DOHH2 (cell line): Measurements from ENCODE around the gene SNCAIP.

Source experiments
- H3F3A ChIP-seq: fragments of 200-600 bp; sonication (generic), shearing (Covaris generic); 2 replicates; pipeline ENCODE4 v1.6.0; 2016; ENCODE audit warnings: antibody characterized with exemption, mild to moderate bottlenecking; ENCODE audit not compliant: control insufficient read depth, insufficient read depth
- H3K27ac ChIP-seq: fragments of 200-600 bp; sonication (generic); 2 replicates; pipeline ENCODE4 v1.5.1; 2014; ENCODE audit warnings: low read depth, mild to moderate bottlenecking, low read length, moderate library complexity
- H3K27me3 ChIP-seq: fragments of 200-600 bp; sonication (generic); 2 replicates; pipeline ENCODE4 v1.6.1; 2014; ENCODE audit warnings: mild to moderate bottlenecking, low read length, mixed read lengths; ENCODE audit not compliant: control insufficient read depth
- H3K36me3 ChIP-seq: fragments of 200-600 bp; sonication (generic); 2 replicates; pipeline ENCODE4 v1.6.1; 2014; ENCODE audit warnings: mild to moderate bottlenecking, low read length, moderate library complexity, mixed read lengths; ENCODE audit not compliant: control insufficient read depth
- H3K4me1 ChIP-seq: fragments of 200-600 bp; sonication (generic); 2 replicates; pipeline ENCODE4 v1.6.1; 2014; ENCODE audit warnings: mild to moderate bottlenecking, low read length, mixed read lengths; ENCODE audit not compliant: control insufficient read depth
- H3K4me2 ChIP-seq: fragments of 200-600 bp; sonication (generic); 2 replicates; pipeline ENCODE4 v1.6.0; 2014; ENCODE audit warnings: mild to moderate bottlenecking, low read length, moderate library complexity
- H3K4me3 ChIP-seq: fragments of 200-600 bp; sonication (generic); 2 replicates; pipeline ENCODE4 v1.5.1; 2014; ENCODE audit warnings: mild to moderate bottlenecking, low read length, mixed read lengths
- H3K79me2 ChIP-seq: fragments of 200-600 bp; sonication (generic); 2 replicates; pipeline ENCODE4 v1.6.1; 2014; ENCODE audit warnings: mild to moderate bottlenecking, low read length, mixed read lengths; ENCODE audit not compliant: control insufficient read depth
- H3K9me2 ChIP-seq: fragments of 200-600 bp; sonication (generic); replicated peaks from 2 replicates; pipeline ENCODE4 v1.6.1; 2014; ENCODE audit warnings: mild to moderate bottlenecking, low read length, mixed read lengths; ENCODE audit not compliant: control insufficient read depth
- H3K9me3 ChIP-seq: fragments of 200-600 bp; sonication (generic); 2 replicates; pipeline ENCODE4 v1.6.1; 2014; ENCODE audit warnings: antibody characterized with exemption, low read length, mixed read lengths; ENCODE audit not compliant: control insufficient read depth, insufficient read depth
- H4K20me1 ChIP-seq: fragments of 200-600 bp; sonication (generic); 2 replicates; pipeline ENCODE4 v1.6.0; 2014; ENCODE audit warnings: low read depth, mild to moderate bottlenecking, antibody characterized with exemption, low read length, moderate library complexity; ENCODE audit not compliant: control insufficient read depth, insufficient read depth
- CTCF ChIP-seq: fragments of 200-600 bp; sonication (generic); IDR thresholded peaks from one replicate; pipeline ENCODE4 v1.5.1; 2014; ENCODE audit warnings: antibody characterized with exemption, mild to moderate bottlenecking, low read depth, low read length; ENCODE audit not compliant: poor library complexity, severe bottlenecking
- EZH2phosphoT487 ChIP-seq: fragments of 200-600 bp; sonication (generic); IDR thresholded peaks from 2 replicates; pipeline ENCODE4 v1.6.1; 2017; ENCODE audit warnings: borderline replicate concordance, mild to moderate bottlenecking, antibody characterized with exemption, low read length, moderate library complexity, mixed read lengths

The SNCAIP gene

GRCh38 chr5:122493091-122494021 is 181.3 kb downstream of the SNCAIP start:
- no peaks in the 10 kb centered on the region for H3K79me2 ChIP-seq
- H3K9me3 ChIP-seq, result no peaks in the 10 kb centered on the region
- no peaks in the 10 kb centered on the region for H3K27me3 ChIP-seq
- no peaks in the 10 kb centered on the region for H3F3A ChIP-seq
- H4K20me1 ChIP-seq, result no peaks in the 10 kb centered on the region
- no peaks in the 10 kb centered on the region for H3K36me3 ChIP-seq
- H3K4me1 ChIP-seq, result no peaks in the 10 kb centered on the region
- no peaks in the 10 kb centered on the region for H3K9me2 ChIP-seq
- no peak overlapping the region for H3K27ac ChIP-seq
- TF ChIP-seq EZH2phosphoT487, result no peak
- TF ChIP-seq CTCF, result no peak
- no peak overlapping the region for H3K4me3 ChIP-seq
- no peak overlapping the region for H3K4me2 ChIP-seq

GRCh38 chr5:122494109-122494508 is 182.1 kb downstream of the SNCAIP start:
- no peaks in the 10 kb centered on the region for H3K79me2 ChIP-seq

GRCh38 chr5:122498163-122498562 is 186.1 kb downstream of the SNCAIP start:
- H3K4me2 ChIP-seq, result no peak overlapping the region
- TF ChIP-seq EZH2phosphoT487, result no peak
- no peaks in the 10 kb centered on the region for H3K36me3 ChIP-seq
- H3K4me3 ChIP-seq, result no peak overlapping the region
- H3K4me1 ChIP-seq, result no peaks in the 10 kb centered on the region
- H3K27ac ChIP-seq, result no peak overlapping the region
- no peaks in the 10 kb centered on the region for H3K9me2 ChIP-seq
- no peaks in the 10 kb centered on the region for H3K9me3 ChIP-seq
- H3K79me2 ChIP-seq, result no peaks in the 10 kb centered on the region
- no peaks in the 10 kb centered on the region for H4K20me1 ChIP-seq
- no peaks in the 10 kb centered on the region for H3K27me3 ChIP-seq
- H3F3A ChIP-seq, result no peaks in the 10 kb centered on the region

More at GRCh38 chr5:122494109-122494508, 182.1 kb downstream of the SNCAIP start:
- no peaks in the 10 kb centered on the region for H3K9me3 ChIP-seq
- H3K4me2 ChIP-seq, result no peak overlapping the region
- TF ChIP-seq EZH2phosphoT487 (no peak), CTCF (no peak)
- no peaks in the 10 kb centered on the region for H3F3A ChIP-seq
- no peaks in the 10 kb centered on the region for H3K4me1 ChIP-seq
- H4K20me1 ChIP-seq, result no peaks in the 10 kb centered on the region
- no peak overlapping the region for H3K27ac ChIP-seq
- H3K4me3 ChIP-seq, result no peak overlapping the region
- no peaks in the 10 kb centered on the region for H3K36me3 ChIP-seq
- H3K9me2 ChIP-seq, result no peaks in the 10 kb centered on the region
- H3K27me3 ChIP-seq, result no peaks in the 10 kb centered on the region

- Histone ChIP-seq H3K4me2 (no peak overlapping the region), H3K27me3 (0 out of 2 replicates have a peak, but pooled peaks cover 3% of the 10 kb centered on the region), H3K9me2 (no peaks in the 10 kb centered on the region), H3K36me3 (no peaks in the 10 kb centered on the region), H3K79me2 (no peaks in the 10 kb centered on the region), H3K4me1 (no peaks in the 10 kb centered on the region), H3K9me3 (no peaks in the 10 kb centered on the region), H4K20me1 (no peaks in the 10 kb centered on the region), H3K27ac (no peak overlapping the region), H3K4me3 (no peak overlapping the region), H3F3A (no peaks in the 10 kb centered on the region)
- TF ChIP-seq CTCF (no peak), EZH2phosphoT487 (no peak)
These were observed 187.5 kb downstream of the SNCAIP start for GRCh38 chr5:122499585-122499984.
